Activated T-cell treated with anti-CD3 and anti-CD28 coated beads, Interleukin-2, amount 50 U/mL, for 24 hours (primary cell): ENCODE measurements around the gene ZNF697.
"Not testable (repeated sequence)": the region's sequence is repeated elsewhere in the genome, so short reads cannot be mapped to it uniquely, and the experiment has no call there.

Experiments used
- DNase-seq: peaks from one replicate; pipeline ENCODE4 v3.0.0-alpha.2; 2020
- H3K27ac Mint-ChIP-seq: 2 replicates; pipeline ENCODE4 v1.8.0; 2020; ENCODE audit warnings: mild to moderate bottlenecking, mixed read lengths
- H3K27me3 Mint-ChIP-seq: 2 replicates; pipeline ENCODE4 v1.8.0; 2020; ENCODE audit warnings: mixed read lengths
- H3K36me3 Mint-ChIP-seq: 2 replicates; pipeline ENCODE4 v1.8.0; 2020; ENCODE audit warnings: low read depth, mixed read lengths
- H3K4me1 Mint-ChIP-seq: 2 replicates; pipeline ENCODE4 v1.8.0; 2020; ENCODE audit warnings: low read depth, mixed read lengths
- H3K4me3 Mint-ChIP-seq: 2 replicates; pipeline ENCODE4 v1.8.0; 2020; ENCODE audit warnings: mild to moderate bottlenecking, moderate library complexity, mixed read lengths
- H3K9me3 Mint-ChIP-seq: 2 replicates; pipeline ENCODE4 v1.8.0; 2020; ENCODE audit warnings: mixed read lengths

Gene ZNF697

GRCh38 chr1:119608816-119609215, 39.2 kb downstream of the ZNF697 start:
- H3K27ac Mint-ChIP-seq, H3K36me3 Mint-ChIP-seq, H3K4me1 Mint-ChIP-seq, DNase-seq, H3K9me3 Mint-ChIP-seq, H3K4me3 Mint-ChIP-seq: not testable (repeated sequence)
- peaks cover 32% of the 10 kb centered on the region for H3K27me3 Mint-ChIP-seq

- not testable (repeated sequence) for H3K27ac Mint-ChIP-seq, H3K9me3 Mint-ChIP-seq, H3K4me3 Mint-ChIP-seq, DNase-seq, H3K4me1 Mint-ChIP-seq, H3K36me3 Mint-ChIP-seq
- H3K27me3 Mint-ChIP-seq = peaks cover 32% of the 10 kb centered on the region
Observed at GRCh38 chr1:119607087-119607807, 40.8 kb downstream of the ZNF697 start.

DNA sequence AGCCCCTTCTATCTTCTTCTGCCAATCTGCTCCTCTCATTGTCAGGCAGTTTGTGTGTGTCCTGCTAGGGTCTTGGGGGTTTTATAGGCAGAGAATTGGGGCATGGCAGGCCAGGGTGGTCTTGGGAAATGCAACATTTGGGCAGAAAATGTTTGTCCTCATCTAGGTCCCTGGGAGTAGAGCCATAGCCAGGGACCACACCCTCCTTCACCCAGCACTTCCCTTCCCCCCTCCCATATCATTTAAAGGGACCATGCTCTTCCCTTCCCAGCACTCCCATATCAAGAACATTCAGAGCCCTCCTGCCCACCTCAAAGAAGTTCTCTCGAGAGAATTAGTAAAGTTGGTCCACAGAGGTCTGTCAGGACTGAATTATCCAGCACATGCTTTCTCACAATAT, 41.7 kb downstream of the ZNF697 start:
- no peak overlapping the region for H3K4me3 Mint-ChIP-seq
- DNase-seq = no peak
- H3K27ac Mint-ChIP-seq = no peak overlapping the region
- H3K36me3 Mint-ChIP-seq = no peaks in the 10 kb centered on the region
- H3K9me3 Mint-ChIP-seq = no peaks in the 10 kb centered on the region
- H3K27me3 Mint-ChIP-seq = peaks cover 26% of the 10 kb centered on the region
- no peaks in the 10 kb centered on the region for H3K4me1 Mint-ChIP-seq

DNA sequence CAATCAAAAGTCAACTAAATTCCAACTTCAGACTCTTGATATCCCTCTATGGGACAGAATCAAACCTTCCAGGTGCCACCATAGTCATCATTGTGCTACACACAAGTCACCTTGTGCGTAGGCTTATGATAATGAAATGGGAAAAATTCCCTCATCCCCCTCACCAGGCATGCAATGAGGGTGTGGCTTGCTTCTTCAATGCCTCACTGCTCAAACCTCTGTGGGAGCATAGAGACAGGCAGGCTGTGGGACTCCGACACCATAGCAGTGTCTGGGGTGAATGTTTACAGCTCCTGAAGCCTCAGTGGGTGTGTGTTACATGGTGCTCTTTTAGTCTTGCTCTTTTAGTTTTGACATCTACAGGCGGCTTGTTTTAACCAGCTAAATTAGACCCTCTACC, 42.4 kb downstream of the ZNF697 start:
- Mint-ChIP-seq H3K27me3 (peaks cover 26% of the 10 kb centered on the region), H3K4me1 (no peaks in the 10 kb centered on the region), H3K4me3 (no peak overlapping the region), H3K9me3 (no peaks in the 10 kb centered on the region), H3K36me3 (no peaks in the 10 kb centered on the region), H3K27ac (no peak overlapping the region)
- no peak for DNase-seq

- H3K9me3 Mint-ChIP-seq, H3K4me3 Mint-ChIP-seq, H3K36me3 Mint-ChIP-seq, H3K27ac Mint-ChIP-seq, DNase-seq, H3K4me1 Mint-ChIP-seq: not testable (repeated sequence)
- peaks cover 26% of the 10 kb centered on the region for H3K27me3 Mint-ChIP-seq
Observed at GRCh38 chr1:119605080-119605479, 43.0 kb downstream of the ZNF697 start.

GRCh38 chr1:119603695-119604094, 44.4 kb downstream of the ZNF697 start:
- no peaks in the 10 kb centered on the region for H3K4me1 Mint-ChIP-seq
- peaks cover 18% of the 10 kb centered on the region for H3K27me3 Mint-ChIP-seq
- no peaks in the 10 kb centered on the region for H3K36me3 Mint-ChIP-seq
- no peaks in the 10 kb centered on the region for H3K9me3 Mint-ChIP-seq
- no peak overlapping the region for H3K27ac Mint-ChIP-seq
- no peak for DNase-seq
- no peak overlapping the region for H3K4me3 Mint-ChIP-seq

DNA sequence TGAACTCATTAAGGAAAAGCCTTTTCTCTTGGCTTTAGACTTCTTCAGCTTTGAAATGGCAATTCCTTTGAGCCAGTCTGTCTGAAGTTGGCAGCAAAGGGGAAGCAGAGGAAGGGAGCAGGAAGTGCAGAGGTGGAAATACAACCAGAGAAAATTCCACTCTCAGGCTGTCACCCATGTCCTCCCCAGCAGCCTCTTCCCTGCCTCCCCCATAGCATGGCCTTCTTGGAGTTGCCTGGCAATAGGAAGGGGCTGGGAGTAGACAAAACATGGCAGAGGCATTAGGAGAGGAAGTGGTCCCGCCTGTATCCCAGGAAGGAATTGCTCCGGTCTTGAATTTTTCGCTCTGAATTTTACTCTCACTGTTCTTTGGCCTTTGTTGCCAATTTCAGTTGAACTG, 44.8 kb downstream of the ZNF697 start:
- H3K27me3 Mint-ChIP-seq = peaks cover 18% of the 10 kb centered on the region
- H3K4me3 Mint-ChIP-seq, H3K36me3 Mint-ChIP-seq, H3K27ac Mint-ChIP-seq, H3K4me1 Mint-ChIP-seq, DNase-seq, H3K9me3 Mint-ChIP-seq: not testable (repeated sequence)

DNA sequence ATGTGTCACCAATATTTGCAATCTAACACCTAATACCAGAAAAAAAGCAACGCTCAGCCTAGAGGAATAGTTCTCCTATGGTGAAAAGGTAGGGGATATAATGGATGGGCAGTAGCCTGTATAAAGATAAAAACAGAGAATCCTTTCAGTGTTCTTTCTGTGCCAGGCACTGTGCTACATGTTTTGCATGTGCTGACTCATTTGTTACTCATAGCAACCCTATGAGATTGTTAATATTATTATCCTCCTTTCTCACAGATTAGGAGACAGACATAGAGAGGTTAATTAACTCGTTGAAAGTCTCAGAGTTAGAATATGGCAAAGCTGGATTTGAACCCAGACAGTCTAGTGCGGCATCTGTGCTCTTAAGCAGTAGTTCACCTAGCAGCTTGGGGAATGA, 45.3 kb downstream of the ZNF697 start:
- peaks cover 18% of the 10 kb centered on the region for H3K27me3 Mint-ChIP-seq
- DNase-seq, H3K36me3 Mint-ChIP-seq, H3K27ac Mint-ChIP-seq, H3K9me3 Mint-ChIP-seq, H3K4me1 Mint-ChIP-seq, H3K4me3 Mint-ChIP-seq: not testable (repeated sequence)

GRCh38 chr1:119602169-119602568, 45.9 kb downstream of the ZNF697 start:
- Mint-ChIP-seq H3K4me1 (no peaks in the 10 kb centered on the region), H3K9me3 (no peaks in the 10 kb centered on the region), H3K36me3 (no peaks in the 10 kb centered on the region), H3K27me3 (peaks cover 18% of the 10 kb centered on the region), H3K27ac (no peak overlapping the region), H3K4me3 (no peak overlapping the region)
- DNase-seq = no peak

DNA sequence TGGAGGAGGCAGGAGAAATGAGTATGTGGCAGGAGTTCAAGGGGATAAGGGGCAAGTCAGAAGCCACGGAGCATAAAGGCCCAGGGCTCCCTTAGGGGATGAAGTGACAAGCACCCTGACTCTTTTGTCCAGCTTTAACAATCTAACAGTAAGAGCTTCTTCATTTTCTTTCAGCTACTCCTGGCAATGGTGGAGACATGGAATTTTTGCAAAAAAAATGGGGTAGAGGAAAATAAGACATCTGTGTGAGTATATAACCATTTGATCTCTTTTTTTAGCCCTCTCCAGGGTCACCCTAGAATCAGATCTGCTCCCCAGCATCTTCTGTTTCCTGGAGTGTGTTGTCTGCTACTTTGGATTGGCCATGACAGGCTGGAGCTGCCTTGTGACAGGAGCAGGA, 47.1 kb downstream of the ZNF697 start:
- no peaks in the 10 kb centered on the region for H3K36me3 Mint-ChIP-seq
- H3K4me1 Mint-ChIP-seq = no peaks in the 10 kb centered on the region
- no peaks in the 10 kb centered on the region for H3K9me3 Mint-ChIP-seq
- DNase-seq = no peak
- H3K27ac Mint-ChIP-seq = no peak overlapping the region
- H3K4me3 Mint-ChIP-seq = no peak overlapping the region
- peaks cover 9% of the 10 kb centered on the region for H3K27me3 Mint-ChIP-seq

GRCh38 chr1:119600561-119600960, 47.5 kb downstream of the ZNF697 start:
- DNase-seq = no peak
- H3K4me1 Mint-ChIP-seq = no peaks in the 10 kb centered on the region
- no peaks in the 10 kb centered on the region for H3K36me3 Mint-ChIP-seq
- peaks cover 6% of the 10 kb centered on the region for H3K27me3 Mint-ChIP-seq
- H3K4me3 Mint-ChIP-seq = no peak overlapping the region
- no peaks in the 10 kb centered on the region for H3K9me3 Mint-ChIP-seq
- H3K27ac Mint-ChIP-seq = no peak overlapping the region

- Mint-ChIP-seq H3K4me1 (no peaks in the 10 kb centered on the region), H3K9me3 (no peaks in the 10 kb centered on the region), H3K27ac (no peak overlapping the region)
Observed at GRCh38 chr1:119595606-119596005, 52.5 kb downstream of the ZNF697 start.

DNA sequence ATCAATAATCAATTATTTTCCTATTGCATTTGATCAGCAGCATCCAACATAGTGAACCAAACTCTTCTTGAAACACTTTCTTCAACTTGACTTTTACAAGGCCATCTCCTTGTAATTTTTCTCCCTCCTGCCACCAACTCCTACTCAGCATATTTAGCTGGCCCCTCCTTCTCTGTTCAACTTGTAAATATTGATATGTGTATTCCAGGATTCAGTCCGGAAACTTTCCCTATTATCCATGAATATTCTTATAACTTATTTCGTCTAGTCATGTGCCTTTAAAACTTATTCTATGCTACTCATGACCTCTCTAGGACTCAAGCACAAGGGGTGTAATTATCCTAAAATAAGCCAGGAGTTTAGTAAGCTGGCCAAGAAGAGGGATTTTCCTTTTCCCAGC, 52.9 kb downstream of the ZNF697 start:
- no peaks in the 10 kb centered on the region for H3K9me3 Mint-ChIP-seq
- no peaks in the 10 kb centered on the region for H3K36me3 Mint-ChIP-seq
- H3K4me1 Mint-ChIP-seq = no peaks in the 10 kb centered on the region
- peaks cover 5% of the 10 kb centered on the region for H3K27me3 Mint-ChIP-seq
- no peak overlapping the region for H3K27ac Mint-ChIP-seq
- no peak overlapping the region for H3K4me3 Mint-ChIP-seq
- no peak for DNase-seq

More at GRCh38 chr1:119595606-119596005, 52.5 kb downstream of the ZNF697 start:
- H3K36me3 Mint-ChIP-seq = no peaks in the 10 kb centered on the region
- no peak for DNase-seq
- no peak overlapping the region for H3K4me3 Mint-ChIP-seq
- H3K27me3 Mint-ChIP-seq = peaks cover 6% of the 10 kb centered on the region

- Mint-ChIP-seq H3K36me3 (no peaks in the 10 kb centered on the region), H3K4me1 (no peaks in the 10 kb centered on the region), H3K27me3 (peaks cover 4% of the 10 kb centered on the region), H3K4me3 (no peak overlapping the region), H3K27ac (no peak overlapping the region), H3K9me3 (no peaks in the 10 kb centered on the region)
- DNase-seq = no peak
Observed at GRCh38 chr1:119594376-119594775, 53.7 kb downstream of the ZNF697 start.

- Mint-ChIP-seq H3K27ac (no peak overlapping the region), H3K27me3 (peaks cover 4% of the 10 kb centered on the region), H3K4me3 (no peak overlapping the region), H3K4me1 (no peaks in the 10 kb centered on the region), H3K9me3 (no peaks in the 10 kb centered on the region), H3K36me3 (no peaks in the 10 kb centered on the region)
- DNase-seq = no peak
Observed at GRCh38 chr1:119593805-119594204, 54.3 kb downstream of the ZNF697 start.

DNA sequence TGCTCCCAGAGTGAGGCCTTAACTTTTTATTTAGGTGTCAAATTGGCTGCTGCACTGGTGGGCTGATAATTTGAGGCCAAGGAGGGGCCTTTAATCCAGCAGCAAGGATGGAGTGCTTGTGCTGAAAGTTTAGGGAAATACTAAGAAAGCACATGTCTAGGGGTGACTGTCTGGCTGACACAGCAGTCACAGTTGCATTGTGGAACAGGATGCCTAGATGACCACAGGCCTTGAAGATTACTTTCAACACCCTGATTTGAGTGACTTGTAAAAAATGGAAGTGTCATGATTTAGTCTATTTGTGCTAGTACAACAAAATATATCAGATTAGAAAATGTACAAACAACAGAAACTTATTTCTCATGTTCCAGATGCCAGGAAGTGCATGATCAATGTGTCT, 57.7 kb downstream of the ZNF697 start:
- no peak for DNase-seq
- Mint-ChIP-seq H3K36me3 (no peaks in the 10 kb centered on the region), H3K27ac (no peak overlapping the region), H3K4me1 (no peaks in the 10 kb centered on the region), H3K4me3 (no peak overlapping the region), H3K9me3 (no peaks in the 10 kb centered on the region), H3K27me3 (peaks cover 4% of the 10 kb centered on the region)
